Skeletal muscle satellite cell (primary cell): ENCODE data around the gene WIPF2.

ENCODE experiments used
- H3K27me3 ChIP-seq: 2 replicates; pipeline ENCODE4 v1.7.0; 2013; ENCODE audit warnings: low read length; ENCODE audit not compliant: control insufficient read depth, insufficient read depth
- H3K36me3 ChIP-seq: 2 replicates; pipeline ENCODE4 v1.7.0; 2013; ENCODE audit warnings: mild to moderate bottlenecking, control low read depth, low read length; ENCODE audit not compliant: insufficient read depth
- H3K4me1 ChIP-seq: 2 replicates; pipeline ENCODE4 v1.7.0; 2013; ENCODE audit warnings: low read length; ENCODE audit not compliant: control insufficient read depth, insufficient read depth
- H3K4me2 ChIP-seq: 2 replicates; pipeline ENCODE4 v1.7.0; 2013; ENCODE audit warnings: mild to moderate bottlenecking, low read length
- H3K4me3 ChIP-seq: 2 replicates; pipeline ENCODE4 v1.7.0; 2013; ENCODE audit warnings: low read length
- H3K9ac ChIP-seq: 2 replicates; pipeline ENCODE4 v1.7.0; 2013; ENCODE audit warnings: mild to moderate bottlenecking, low read depth, low read length, moderate library complexity
- H3K9me3 ChIP-seq: replicated peaks from 2 replicates; pipeline ENCODE4 v1.7.0; 2013; ENCODE audit warnings: mild to moderate bottlenecking, control low read depth, low read length

WIPF2 gene

GRCh38 chr17:40318830-40319391 is 99.8 kb downstream of the WIPF2 start:
- peak overlapping the region; percentile 97 for H3K9ac ChIP-seq
- H3K36me3 ChIP-seq, result no peaks in the 10 kb centered on the region
- H3K9me3 ChIP-seq, result no peaks in the 10 kb centered on the region
- no peaks in the 10 kb centered on the region for H3K27me3 ChIP-seq
- peak overlapping the region; percentile 90 for H3K4me3 ChIP-seq
- H3K4me1 ChIP-seq, result peaks cover 81% of the 10 kb centered on the region
- H3K4me2 ChIP-seq, result peak overlapping the region; percentile 96

DNA sequence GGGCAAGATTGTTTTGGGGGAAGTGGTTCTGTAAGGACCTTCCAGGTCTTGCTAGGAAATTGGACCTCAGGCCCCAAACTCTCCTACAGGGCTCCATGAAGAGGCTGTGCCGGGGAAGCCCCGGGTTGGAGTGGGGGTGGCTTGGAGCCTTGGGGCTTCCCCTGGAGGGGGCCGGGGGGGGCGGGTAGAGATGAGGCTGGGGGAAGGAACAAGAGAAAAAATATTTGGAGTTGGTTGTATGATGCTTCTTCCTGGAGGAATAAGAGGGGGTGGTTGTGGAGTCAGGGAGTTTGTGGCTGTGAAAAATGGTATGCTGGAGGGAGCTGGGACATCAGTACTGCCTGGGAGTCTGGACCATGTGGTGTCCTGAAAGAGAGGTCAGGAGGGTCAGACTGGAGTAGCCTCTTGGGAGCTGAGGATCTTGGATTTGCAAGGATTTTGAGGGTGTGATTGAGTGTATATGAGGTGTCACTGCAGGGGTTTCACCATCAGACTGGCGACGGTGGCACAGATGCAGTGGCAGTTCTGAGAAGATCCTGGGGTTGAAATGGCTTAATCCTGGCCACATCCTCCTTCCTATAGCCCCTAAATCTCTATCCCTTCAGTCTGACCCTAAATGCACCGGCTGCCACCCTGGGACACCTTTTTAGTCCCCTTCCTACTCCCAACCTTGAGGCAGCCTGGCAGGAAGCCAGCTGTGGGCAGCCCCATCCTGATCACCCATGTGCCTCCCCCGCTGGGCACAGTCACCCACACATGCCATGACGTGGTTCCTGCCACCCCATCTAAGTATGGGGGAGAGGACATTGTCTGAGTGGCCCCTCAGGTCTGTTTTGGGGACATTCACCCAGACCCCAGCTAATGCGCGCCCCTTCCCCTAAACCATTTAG is 100.8 kb downstream of the WIPF2 start:
- Histone ChIP-seq H3K4me3 (peak overlapping the region; percentile 90), H3K36me3 (no peaks in the 10 kb centered on the region), H3K4me1 (peaks cover 80% of the 10 kb centered on the region), H3K27me3 (no peaks in the 10 kb centered on the region), H3K4me2 (peak overlapping the region; percentile 96), H3K9ac (peak overlapping the region; percentile 97), H3K9me3 (no peaks in the 10 kb centered on the region)

DNA sequence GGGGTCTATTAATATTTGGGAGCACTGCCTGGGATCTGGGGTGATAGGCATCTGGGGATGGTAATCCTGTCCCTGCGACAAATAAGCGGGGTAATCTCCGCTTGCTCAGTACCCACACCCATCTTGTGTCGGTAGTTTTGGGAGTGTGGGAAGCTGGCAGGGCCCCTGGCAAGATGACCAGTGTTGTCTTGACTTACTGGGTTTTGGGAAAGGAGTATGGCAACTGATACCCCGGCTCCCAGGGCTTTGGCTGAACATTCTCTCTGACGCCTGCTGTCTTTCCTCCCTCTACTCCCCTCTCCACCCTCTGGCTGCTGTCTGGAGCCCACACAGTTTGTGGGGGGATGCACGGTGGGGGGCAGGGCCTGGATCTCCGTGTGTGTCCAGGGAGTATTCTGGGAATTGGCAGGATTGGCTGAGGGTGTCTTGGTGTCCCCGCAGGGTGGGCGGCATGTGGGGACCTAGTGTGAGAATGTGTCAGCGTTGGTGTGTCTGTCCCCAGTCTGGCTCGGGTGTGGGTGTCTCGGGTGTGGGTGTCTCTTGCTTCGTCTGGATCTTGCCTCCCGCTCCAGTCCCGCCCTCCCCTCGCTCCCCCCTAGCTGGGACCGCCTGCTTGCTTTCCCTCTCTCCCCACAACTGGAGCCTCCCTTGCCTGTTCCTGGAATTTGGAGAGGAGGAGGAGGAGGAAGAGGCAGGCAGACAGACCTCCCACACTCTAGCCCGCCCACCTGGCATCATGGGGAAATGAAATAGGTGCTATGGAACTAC is 101.8 kb downstream of the WIPF2 start:
- no peaks in the 10 kb centered on the region for H3K36me3 ChIP-seq
- peak overlapping the region; percentile 80 for H3K9ac ChIP-seq
- H3K27me3 ChIP-seq, result no peaks in the 10 kb centered on the region
- H3K9me3 ChIP-seq, result no peaks in the 10 kb centered on the region
- peak overlapping the region; percentile 96 for H3K4me2 ChIP-seq
- H3K4me1 ChIP-seq, result peaks cover 79% of the 10 kb centered on the region
- peak overlapping the region; percentile 90 for H3K4me3 ChIP-seq

DNA sequence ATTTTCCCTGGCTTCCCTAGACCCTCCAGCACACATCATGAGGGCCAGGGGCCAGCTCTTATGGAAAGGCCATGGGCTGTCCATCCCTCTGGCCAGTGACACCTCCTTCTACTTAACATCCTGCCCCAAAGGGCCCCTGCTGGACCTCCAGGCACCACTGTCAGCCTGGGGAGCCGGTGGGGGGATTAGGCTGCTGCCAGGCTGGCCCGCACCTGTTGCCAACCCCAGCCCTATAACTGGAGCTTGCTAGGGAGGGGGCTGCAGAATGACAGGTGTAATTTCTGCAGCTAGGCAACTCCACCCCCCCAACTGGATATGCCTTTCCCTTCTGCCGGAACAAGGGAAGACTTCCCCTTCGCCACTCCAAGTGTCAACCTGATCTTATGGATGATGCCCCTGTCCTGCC is 102.4 kb downstream of the WIPF2 start:
- Histone ChIP-seq H3K27me3 (no peaks in the 10 kb centered on the region), H3K4me3 (peak overlapping the region; percentile 90), H3K4me1 (peaks cover 79% of the 10 kb centered on the region), H3K9me3 (no peaks in the 10 kb centered on the region), H3K4me2 (peak overlapping the region; percentile 96), H3K9ac (peak overlapping the region; percentile 80), H3K36me3 (no peaks in the 10 kb centered on the region)

DNA sequence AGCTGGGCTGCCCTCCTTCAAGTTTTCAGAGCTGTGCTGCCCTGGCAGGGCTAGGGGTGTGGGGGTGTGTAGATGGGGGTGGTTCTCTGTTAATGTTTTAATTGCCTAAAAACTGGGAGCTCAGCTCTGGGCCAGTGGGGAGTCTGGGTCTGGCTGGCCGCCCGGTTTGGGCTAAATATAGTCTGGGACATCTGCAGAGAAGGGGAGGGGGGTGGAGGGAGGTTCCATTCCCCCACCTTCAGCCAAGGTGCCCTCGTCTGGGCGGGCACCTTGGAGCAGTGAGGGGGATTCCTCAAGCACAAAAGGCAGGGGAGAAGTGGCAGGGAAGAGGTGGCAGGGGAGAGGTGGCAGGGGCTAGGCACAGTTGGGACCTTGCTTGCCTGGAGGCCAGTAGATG is 102.9 kb downstream of the WIPF2 start:
- Histone ChIP-seq H3K36me3 (no peaks in the 10 kb centered on the region), H3K4me3 (peak overlapping the region; percentile 90), H3K4me2 (peak overlapping the region; percentile 96), H3K9ac (peak overlapping the region; percentile 80), H3K4me1 (peaks cover 79% of the 10 kb centered on the region), H3K9me3 (no peaks in the 10 kb centered on the region), H3K27me3 (no peaks in the 10 kb centered on the region)

DNA sequence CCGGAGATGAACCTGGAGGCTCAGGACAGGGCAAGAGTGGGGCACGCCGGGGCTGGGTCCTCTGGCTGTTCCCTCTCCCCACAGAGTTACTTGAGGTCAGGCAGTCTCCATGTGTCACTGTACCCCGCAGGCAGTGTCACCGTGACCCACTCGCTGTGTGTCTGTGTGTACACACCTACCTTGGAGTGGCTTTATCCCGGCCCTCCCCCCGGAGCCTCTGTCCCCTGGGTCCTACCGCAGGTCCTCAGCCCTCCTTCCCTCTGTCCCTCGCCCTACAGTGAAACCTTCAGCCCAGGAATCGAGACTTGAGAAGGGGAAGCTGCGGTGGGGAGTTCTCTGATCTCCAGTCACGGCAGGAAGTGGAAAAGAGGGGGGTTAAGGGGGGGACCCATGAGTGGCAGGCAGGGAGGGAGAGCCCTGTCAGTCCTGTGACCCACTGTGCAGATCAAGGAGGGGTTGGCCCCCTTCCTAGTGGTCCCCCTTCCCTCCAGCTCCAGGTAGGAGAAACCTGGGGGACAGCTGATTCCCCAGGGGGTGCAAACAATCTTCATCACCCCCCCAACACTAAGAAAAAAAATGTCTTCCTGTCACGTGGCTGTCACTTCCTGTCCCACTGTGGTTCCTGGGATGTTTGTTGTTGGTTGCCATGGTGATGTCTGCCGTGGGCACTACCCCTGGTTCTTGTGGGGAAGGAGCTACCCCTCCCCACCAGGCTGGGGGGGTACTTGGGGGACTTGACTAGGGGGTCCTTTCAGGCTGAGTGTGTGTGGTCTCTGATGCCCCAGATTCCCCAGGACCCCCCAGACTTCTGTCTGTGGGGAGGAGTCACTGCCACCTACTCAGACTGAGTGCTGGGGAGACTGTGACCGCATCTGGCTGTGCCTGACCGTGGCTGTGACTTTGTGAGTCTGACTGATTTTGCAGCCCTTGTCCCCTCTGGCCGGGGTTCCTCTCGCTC is 103.5 kb downstream of the WIPF2 start:
- peak overlapping the region; percentile 90 for H3K4me3 ChIP-seq
- H3K36me3 ChIP-seq, result no peaks in the 10 kb centered on the region
- H3K4me1 ChIP-seq, result peaks cover 79% of the 10 kb centered on the region
- peak overlapping the region; percentile 80 for H3K9ac ChIP-seq
- no peaks in the 10 kb centered on the region for H3K27me3 ChIP-seq
- H3K9me3 ChIP-seq, result no peaks in the 10 kb centered on the region
- peak overlapping the region; percentile 96 for H3K4me2 ChIP-seq

GRCh38 chr17:40323391-40324381 is 104.6 kb downstream of the WIPF2 start:
- Histone ChIP-seq H3K9ac (peak overlapping the region; percentile 80), H3K9me3 (no peaks in the 10 kb centered on the region), H3K27me3 (no peaks in the 10 kb centered on the region), H3K4me1 (peaks cover 86% of the 10 kb centered on the region), H3K4me2 (peak overlapping the region; percentile 96), H3K4me3 (peak overlapping the region; percentile 90), H3K36me3 (no peaks in the 10 kb centered on the region)

DNA sequence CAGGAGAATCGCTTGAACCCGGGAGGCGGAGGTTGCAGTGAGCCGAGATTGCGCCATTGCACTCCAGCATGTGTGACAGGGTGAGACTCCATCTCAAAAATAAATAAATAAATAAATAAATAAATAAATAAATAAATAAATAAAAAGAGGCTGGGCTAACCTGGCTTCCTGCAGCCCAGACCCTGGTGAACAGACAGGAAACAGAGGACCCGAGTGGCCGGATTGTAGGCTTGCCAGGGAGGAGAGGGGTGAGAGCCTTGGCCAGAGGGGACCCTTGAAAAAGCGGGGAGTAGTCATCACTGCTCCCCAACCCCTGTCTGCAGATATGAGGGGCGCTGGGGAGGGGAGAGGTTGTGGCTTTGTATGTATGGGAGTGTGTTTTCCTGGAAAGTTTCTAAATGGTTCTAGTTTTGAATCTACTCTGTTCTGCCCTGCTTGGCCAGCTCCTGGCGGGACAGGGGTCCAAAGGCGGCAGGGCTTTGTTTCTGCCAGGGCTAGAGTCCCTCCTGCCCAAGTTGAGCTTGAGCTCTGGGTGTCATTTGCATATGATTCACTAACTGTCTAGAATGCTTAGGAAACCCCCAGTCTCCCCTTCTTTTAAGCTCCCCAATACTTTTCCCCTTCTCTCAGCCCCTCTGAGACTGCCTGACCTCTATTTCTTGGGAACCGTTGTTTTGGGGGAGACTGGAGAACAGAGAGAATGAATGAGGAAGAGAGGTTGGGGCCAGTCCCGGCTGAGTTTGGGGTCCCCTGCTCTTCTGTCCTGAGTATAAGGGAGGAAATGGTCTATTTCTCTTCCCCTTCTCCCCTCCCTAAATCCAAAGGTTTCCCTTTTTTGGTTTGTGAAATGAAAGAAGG is 106.3 kb downstream of the WIPF2 start:
- Histone ChIP-seq H3K27me3 (no peaks in the 10 kb centered on the region), H3K36me3 (no peaks in the 10 kb centered on the region), H3K4me2 (peak overlapping the region; percentile 58), H3K4me3 (no peak overlapping the region), H3K9ac (peak overlapping the region; percentile 18), H3K4me1 (peaks cover 86% of the 10 kb centered on the region), H3K9me3 (no peaks in the 10 kb centered on the region)

- peak overlapping the region; percentile 18 for H3K9ac ChIP-seq
Observed at GRCh38 chr17:40326014-40326831, 107.1 kb downstream of the WIPF2 start.

More at GRCh38 chr17:40326014-40326831, 107.1 kb downstream of the WIPF2 start:
- Histone ChIP-seq H3K36me3 (peaks cover 4% of the 10 kb centered on the region), H3K4me3 (peak overlapping the region; percentile 42), H3K27me3 (no peaks in the 10 kb centered on the region), H3K4me1 (peaks cover 86% of the 10 kb centered on the region), H3K4me2 (peak overlapping the region; percentile 58), H3K9me3 (no peaks in the 10 kb centered on the region)
